ENCODE results near the gene CTNNA2. TPM values are rescaled to one million over a fixed set of nuclear protein-coding genes. Genes with fewer than 3 reads are reported as not detected.

Gene CTNNA2
- total and polyA plus RNA-seq, 12 donors, result 0.12 to 5.0 (median 1.4) TPM; not detected in 1

GRCh38 chr2:80377071-80377470 lies 864.2 kb downstream of the CTNNA2 start:
- DNase-seq, result no peak
- no peaks in the 10 kb centered on the region for H3K4me1 ChIP-seq (replicated peaks in 1 of 2)
- TF ChIP-seq CTCF (IDR thresholded peaks at IDR 0.05), result no peak
- TF ChIP-seq POLR2A (IDR thresholded peaks at IDR 0.05), result no peak
- H3K27me3 ChIP-seq, result no peaks in the 10 kb centered on the region
- H3K9me3 ChIP-seq (replicated peaks in 1 of 3), result no peaks in the 10 kb centered on the region
- no peak overlapping the region for H3K27ac ChIP-seq
- no peak overlapping the region for H3K4me3 ChIP-seq
- intact Hi-C loops (cut with DNase I), result no loop called here
- no peaks in the 10 kb centered on the region for H3K36me3 ChIP-seq (replicated peaks in 1 of 2)

GRCh38 chr2:80380736-80381135 lies 867.9 kb downstream of the CTNNA2 start:
- H3K4me3 ChIP-seq, result no peak overlapping the region
- intact Hi-C loops (cut with DNase I), result no loop called here
- no peak overlapping the region for H3K27ac ChIP-seq
- no peaks in the 10 kb centered on the region for H3K36me3 ChIP-seq (replicated peaks in 1 of 2)
- H3K9me3 ChIP-seq (replicated peaks in 1 of 3), result no peaks in the 10 kb centered on the region
- no peak for TF ChIP-seq CTCF (IDR thresholded peaks at IDR 0.05)
- TF ChIP-seq POLR2A (IDR thresholded peaks at IDR 0.05), result no peak
- WGBS, 4 donors, result 83 to 89% (median 84%) methylated on average over 3 of the region's 3 CpGs
- H3K27me3 ChIP-seq, result no peaks in the 10 kb centered on the region
- no peak for DNase-seq
- no peaks in the 10 kb centered on the region for H3K4me1 ChIP-seq (replicated peaks in 1 of 2)

- TF ChIP-seq POLR2A (IDR thresholded peaks at IDR 0.05) (no peak), CTCF (IDR thresholded peaks at IDR 0.05) (no peak)
- 73 to 85% (median 77%) methylated on average over 3 of the region's 3 CpGs for WGBS, 4 donors
Observed at GRCh38 chr2:80381666-80382065, 868.8 kb downstream of the CTNNA2 start.

GRCh38 chr2:80392441-80392840 lies 879.6 kb downstream of the CTNNA2 start:
- Histone ChIP-seq H3K36me3 (replicated peaks in 1 of 2) (no peaks in the 10 kb centered on the region), H3K27me3 (no peaks in the 10 kb centered on the region), H3K9me3 (replicated peaks in 1 of 3) (no peaks in the 10 kb centered on the region), H3K27ac (no peak overlapping the region), H3K4me3 (no peak overlapping the region), H3K4me1 (replicated peaks in 1 of 2) (no peaks in the 10 kb centered on the region)
- no peak for DNase-seq
- no peak for TF ChIP-seq POLR2A (IDR thresholded peaks at IDR 0.05)
- no peak for TF ChIP-seq CTCF (IDR thresholded peaks at IDR 0.05)
- intact Hi-C loops (cut with DNase I), result no loop called here
- 64 to 76% (median 73%) methylated on average over 2 of the region's 2 CpGs for WGBS, 4 donors

More at GRCh38 chr2:80381666-80382065, 868.8 kb downstream of the CTNNA2 start:
- no peak overlapping the region for H3K4me3 ChIP-seq
- no peaks in the 10 kb centered on the region for H3K36me3 ChIP-seq (replicated peaks in 1 of 2)
- DNase-seq, result no peak
- H3K9me3 ChIP-seq (replicated peaks in 1 of 3), result no peaks in the 10 kb centered on the region
- intact Hi-C loops (cut with DNase I), result no loop called here
- H3K4me1 ChIP-seq (replicated peaks in 1 of 2), result no peaks in the 10 kb centered on the region
- H3K27me3 ChIP-seq, result no peaks in the 10 kb centered on the region
- no peak overlapping the region for H3K27ac ChIP-seq
